HCT116 (cell line): Measurements from ENCODE around the gene ADAR. TPM values are rescaled to one million over a fixed set of nuclear protein-coding genes. Genes with fewer than 3 reads are reported as not detected.

Experiments used
- ATAC-seq: fragments of 200-7000 bp; cut with Tn5 transposase; 2 replicates; pipeline ENCODE4 v1.9.1; 2020; ENCODE audit warnings: mild to moderate bottlenecking, moderate library complexity
- BruUV-seq: library from RNA; stranded (reverse); fragments of 400-500 nt; replicated peaks from 2 replicates; lab custom pipeline; 2021; lab: Mats Ljungman, UMichigan
- CTCF ChIA-PET: fragments of 300-600 bp; sonication (Branson Sonifier 250); formaldehyde crosslinking; loops from one replicate; lab custom pipeline; 2021; ENCODE audit warnings: antibody characterized with exemption; lab: Charles Lee
- POLR2A ChIA-PET: fragments of 300-600, 350-600 bp; sonication (Branson Sonifier 250); formaldehyde crosslinking; loops from one replicate; lab custom pipeline; 2021; ENCODE audit warnings: antibody characterized with exemption; lab: Charles Lee
- RAD21 ChIA-PET, 2 experiments: fragments of 300-600 bp; sonication (Branson Sonifier 250); formaldehyde crosslinking; loops; one replicate each; lab custom pipeline; 2023; ENCODE audit warnings: low total read pairs in 2 of 2; ENCODE audit not compliant: uncharacterized antibody in 2 of 2, unreplicated experiment in 2 of 2, low non-redundant PET in 1 of 2; lab: Charles Lee
- DNase-seq: peaks from one replicate; pipeline ENCODE4 v3.0.0-alpha.2; 2010; ENCODE audit warnings: low read depth, low spot score
- H2AFZ ChIP-seq: fragments of 200-600 bp; shearing (Covaris generic), sonication (generic); 2 replicates; pipeline ENCODE4 v1.6.1; 2017; ENCODE audit warnings: low read depth, mixed run types, mixed read lengths, antibody characterized with exemption, low read length; ENCODE audit not compliant: poor library complexity, severe bottlenecking
- H3K27ac ChIP-seq: 2 replicates; pipeline ENCODE4 v1.5.1; 2012; ENCODE audit warnings: low read depth, low read length
- H3K27me3 ChIP-seq: fragments of 200-600 bp; sonication (generic); 2 replicates; pipeline ENCODE4 v1.6.1; 2016; ENCODE audit warnings: mixed run types, low read length, mixed read lengths; ENCODE audit not compliant: insufficient read depth
- H3K36me3 ChIP-seq, 2 experiments: fragments of 200-500 bp in 1 of 2; fragments of 200-600 bp in 1 of 2; sonication (Bioruptor generic) in 1 of 2; sonication (generic) in 1 of 2; 2 replicates each; pipeline versions ENCODE4 v1.5.1 to v1.6.1; 2014 to 2016; ENCODE audit warnings: low read length in 2 of 2, inconsistent platforms in 1 of 2, mixed read lengths in 1 of 2, mixed run types in 1 of 2; ENCODE audit not compliant: insufficient read depth in 2 of 2, control insufficient read depth in 1 of 2
- H3K4me1 ChIP-seq, 2 experiments: fragments of 200-600 bp in 1 of 2; sonication (generic) in 1 of 2; 2 replicates each; pipeline versions ENCODE4 v1.5.1 to v1.6.1; 2012 to 2017; ENCODE audit warnings: low read length in 2 of 2, inconsistent platforms in 1 of 2, mild to moderate bottlenecking in 1 of 2, mixed read lengths in 1 of 2, mixed run types in 1 of 2, moderate library complexity in 1 of 2; ENCODE audit not compliant: insufficient read depth in 2 of 2, control insufficient read depth in 1 of 2
- H3K4me2 ChIP-seq: fragments of 200-600 bp; sonication (generic); 2 replicates; pipeline ENCODE4 v1.6.1; 2017; ENCODE audit warnings: mixed run types, low read length, mixed read lengths
- H3K4me3 ChIP-seq, 2 experiments: fragments of 200-600 bp in 1 of 2; sonication (generic) in 1 of 2; replicated peaks in 1 of 2; 2 replicates each; pipeline ENCODE4 v1.5.1; 2011 to 2016; ENCODE audit warnings: low read length in 2 of 2, control low read depth in 1 of 2, low read depth in 1 of 2, mild to moderate bottlenecking in 1 of 2, mixed read lengths in 1 of 2, mixed run types in 1 of 2
- H3K79me2 ChIP-seq: fragments of 200-600 bp; sonication (generic); 2 replicates; pipeline ENCODE4 v1.6.1; 2017; ENCODE audit warnings: mild to moderate bottlenecking, mixed run types, low read length, moderate library complexity, mixed read lengths; ENCODE audit not compliant: insufficient read depth
- H3K9ac ChIP-seq: fragments of 200-600 bp; sonication (generic); 2 replicates; pipeline ENCODE4 v1.6.1; 2016; ENCODE audit warnings: low read length, mixed read lengths
- H3K9me2 ChIP-seq: fragments of 200-600 bp; sonication (generic), shearing (Covaris generic); 2 replicates; pipeline ENCODE4 v1.6.1; 2017; ENCODE audit warnings: mixed run types, mild to moderate bottlenecking, moderate library complexity; ENCODE audit not compliant: insufficient read depth
- H3K9me3 ChIP-seq, 2 experiments: fragments of 200-500 bp in 1 of 2; fragments of 200-600 bp in 1 of 2; sonication (Bioruptor generic) in 1 of 2; sonication (generic) in 1 of 2; 2 replicates each; pipeline ENCODE4 v1.6.1; 2014 to 2017; ENCODE audit warnings: low read length in 2 of 2, mixed read lengths in 2 of 2, inconsistent platforms in 1 of 2, low read depth in 1 of 2, mild to moderate bottlenecking in 1 of 2, mixed run types in 1 of 2, moderate library complexity in 1 of 2; ENCODE audit not compliant: control insufficient read depth in 1 of 2, insufficient read depth in 1 of 2
- H4K20me1 ChIP-seq: fragments of 200-600 bp; sonication (generic), shearing (Covaris generic); 2 replicates; pipeline ENCODE4 v1.6.1; 2017; ENCODE audit warnings: mixed run types, mild to moderate bottlenecking, moderate library complexity; ENCODE audit not compliant: insufficient read depth
- CBX3 ChIP-seq: IDR thresholded peaks from 2 replicates; pipeline ENCODE4 v1.6.1; 2012; ENCODE audit warnings: low read depth
- CEBPB ChIP-seq: IDR thresholded peaks from 2 replicates; pipeline ENCODE4 v1.6.1; 2012; ENCODE audit warnings: low read depth
- EGR1 ChIP-seq: IDR thresholded peaks from 2 replicates; pipeline ENCODE4 v1.6.1; 2012; ENCODE audit warnings: low read depth
- EZH2 ChIP-seq: fragments of 200-600 bp; sonication (generic); IDR thresholded peaks from 2 replicates; pipeline ENCODE4 v1.6.1; 2017; ENCODE audit warnings: antibody characterized with exemption, mixed run types
- JUND ChIP-seq: IDR thresholded peaks from 2 replicates; pipeline ENCODE4 v1.6.1; 2012
- POLR2A ChIP-seq: IDR thresholded peaks from 2 replicates; pipeline ENCODE4 v1.7.0; 2011; ENCODE audit warnings: borderline replicate concordance; ENCODE audit not compliant: insufficient read depth, insufficient read length; ENCODE audit errors: extremely low read depth
- SIN3A ChIP-seq: IDR thresholded peaks from 2 replicates; pipeline ENCODE4 v1.6.1; 2012; ENCODE audit warnings: low read depth
- TCF7L2 ChIP-seq: IDR thresholded peaks from 2 replicates; pipeline ENCODE4 v1.7.0; 2011; ENCODE audit warnings: borderline replicate concordance, inconsistent platforms; ENCODE audit not compliant: insufficient read depth, insufficient read length; ENCODE audit errors: extremely low read depth
- ZFX ChIP-seq: fragments of 450-650 bp; IDR thresholded peaks from 2 replicates; pipeline ENCODE4 v1.6.1; 2017
- ZNF274 ChIP-seq: fragments of 200-500 bp; sonication (Bioruptor generic); IDR thresholded peaks from 2 replicates; pipeline ENCODE4 v1.6.1; 2014; ENCODE audit warnings: mild to moderate bottlenecking, low read depth, low read length, inconsistent platforms
- intact Hi-C: fragments of 100-400 bp; cut with micrococcal nuclease; formaldehyde crosslinking; loops from 2 replicates; pipeline ENCODE4 v1.10.0; 2022
- total RNA-seq: library from RNA; stranded (reverse); gene quantifications from one replicate; pipeline ENCODE4 v1.2.1, GENCODE V29; 2021; ENCODE audit not compliant: unreplicated experiment
- TF ChIP-seq, protein P1 (sequence below): IDR thresholded peaks from 2 replicates; pipeline ENCODE4 v1.6.1; 2012; ENCODE audit warnings: low read depth
- TF ChIP-seq, protein P2 (sequence below): IDR thresholded peaks from 2 replicates; pipeline ENCODE4 v1.6.1; 2012
- TF ChIP-seq, protein P3 (sequence below): IDR thresholded peaks from 2 replicates; pipeline ENCODE4 v1.6.1; 2012
- TF ChIP-seq, protein P4 (sequence below), 3 experiments: fragments of 200-600 bp in 1 of 3; sonication (generic) in 1 of 3; IDR thresholded peaks in 2 of 3; conservative IDR thresholded peaks in 1 of 3; 2 replicates each; pipeline ENCODE4 v1.5.1; 2012 to 2017; ENCODE audit warnings: low read depth in 2 of 3, low read length in 2 of 3, antibody characterized with exemption in 1 of 3, borderline replicate concordance in 1 of 3, control low read depth in 1 of 3, mild to moderate bottlenecking in 1 of 3, mixed read lengths in 1 of 3, mixed run types in 1 of 3, moderate library complexity in 1 of 3; ENCODE audit not compliant: insufficient read depth in 1 of 3

The ADAR gene
- total RNA-seq, 1 experiment from 2014 or later, result 169 TPM

DNA sequence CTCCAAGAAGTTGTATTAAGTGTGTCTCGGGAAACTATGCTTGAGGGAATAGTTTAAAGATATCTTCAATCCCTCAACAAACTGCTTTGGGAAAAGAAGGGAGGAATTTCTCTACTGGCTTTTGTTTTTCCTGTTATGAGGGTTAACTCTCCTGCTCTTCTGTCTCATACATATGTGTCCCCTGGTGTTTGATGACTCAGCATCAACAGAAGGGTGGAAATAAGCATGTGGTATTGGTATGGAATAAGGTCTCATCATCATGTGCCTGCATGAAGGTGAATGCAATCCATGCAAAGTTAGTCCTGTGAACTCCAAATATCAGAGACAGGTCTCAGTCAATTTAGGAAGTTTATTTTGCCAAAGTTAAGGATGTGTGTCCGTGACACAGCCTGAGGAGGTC is 27.2 kb upstream of the ADAR start (continued):
- TF ChIP-seq, protein P1, sequence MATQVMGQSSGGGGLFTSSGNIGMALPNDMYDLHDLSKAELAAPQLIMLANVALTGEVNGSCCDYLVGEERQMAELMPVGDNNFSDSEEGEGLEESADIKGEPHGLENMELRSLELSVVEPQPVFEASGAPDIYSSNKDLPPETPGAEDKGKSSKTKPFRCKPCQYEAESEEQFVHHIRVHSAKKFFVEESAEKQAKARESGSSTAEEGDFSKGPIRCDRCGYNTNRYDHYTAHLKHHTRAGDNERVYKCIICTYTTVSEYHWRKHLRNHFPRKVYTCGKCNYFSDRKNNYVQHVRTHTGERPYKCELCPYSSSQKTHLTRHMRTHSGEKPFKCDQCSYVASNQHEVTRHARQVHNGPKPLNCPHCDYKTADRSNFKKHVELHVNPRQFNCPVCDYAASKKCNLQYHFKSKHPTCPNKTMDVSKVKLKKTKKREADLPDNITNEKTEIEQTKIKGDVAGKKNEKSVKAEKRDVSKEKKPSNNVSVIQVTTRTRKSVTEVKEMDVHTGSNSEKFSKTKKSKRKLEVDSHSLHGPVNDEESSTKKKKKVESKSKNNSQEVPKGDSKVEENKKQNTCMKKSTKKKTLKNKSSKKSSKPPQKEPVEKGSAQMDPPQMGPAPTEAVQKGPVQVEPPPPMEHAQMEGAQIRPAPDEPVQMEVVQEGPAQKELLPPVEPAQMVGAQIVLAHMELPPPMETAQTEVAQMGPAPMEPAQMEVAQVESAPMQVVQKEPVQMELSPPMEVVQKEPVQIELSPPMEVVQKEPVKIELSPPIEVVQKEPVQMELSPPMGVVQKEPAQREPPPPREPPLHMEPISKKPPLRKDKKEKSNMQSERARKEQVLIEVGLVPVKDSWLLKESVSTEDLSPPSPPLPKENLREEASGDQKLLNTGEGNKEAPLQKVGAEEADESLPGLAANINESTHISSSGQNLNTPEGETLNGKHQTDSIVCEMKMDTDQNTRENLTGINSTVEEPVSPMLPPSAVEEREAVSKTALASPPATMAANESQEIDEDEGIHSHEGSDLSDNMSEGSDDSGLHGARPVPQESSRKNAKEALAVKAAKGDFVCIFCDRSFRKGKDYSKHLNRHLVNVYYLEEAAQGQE, result no peak
- TF ChIP-seq, all 23 proteins: peak for 0

DNA sequence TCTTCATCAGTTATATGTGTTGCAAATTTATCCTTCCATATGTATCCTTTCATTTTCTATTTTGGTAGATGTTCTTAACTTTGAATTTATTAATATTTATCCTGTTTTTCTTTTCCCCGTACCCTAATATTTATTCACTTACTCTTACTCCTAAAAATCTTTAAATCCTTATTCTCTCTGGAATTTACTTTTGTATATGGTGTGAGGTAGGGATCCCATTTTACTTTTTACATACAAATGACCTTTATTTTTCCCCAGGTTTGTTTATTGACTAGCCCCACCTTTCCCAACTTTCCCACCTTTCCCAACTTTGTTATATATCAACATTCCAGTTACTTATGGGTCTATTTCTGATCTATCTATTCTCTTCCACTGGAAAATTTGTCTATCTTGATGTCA is 21.7 kb upstream of the ADAR start:
- Histone ChIP-seq H3K4me3 (no peak overlapping the region), H3K4me2 (no peak overlapping the region), H3K36me3 (0 out of 4 replicates have a peak, but pooled peaks cover 0 to 4% of the 10 kb centered on the region in 2 experiments), H3K9ac (no peak overlapping the region), H3K9me2 (no peaks in the 10 kb centered on the region), H3K9me3 (no peaks in the 10 kb centered on the region), H3K27me3 (no peaks in the 10 kb centered on the region), H2AFZ (no peak overlapping the region), H3K27ac (no peak overlapping the region), H3K4me1 (peaks cover 4 to 17% of the 10 kb centered on the region in 2 experiments; a peak in 3 of 4 replicates), H3K79me2 (peaks cover 30% of the 10 kb centered on the region), H4K20me1 (no peaks in the 10 kb centered on the region)
- TF ChIP-seq SIN3A, result no peak
- no peak for TF ChIP-seq ZNF274
- TF ChIP-seq CBX3, result no peak
- TF ChIP-seq, protein P2, sequence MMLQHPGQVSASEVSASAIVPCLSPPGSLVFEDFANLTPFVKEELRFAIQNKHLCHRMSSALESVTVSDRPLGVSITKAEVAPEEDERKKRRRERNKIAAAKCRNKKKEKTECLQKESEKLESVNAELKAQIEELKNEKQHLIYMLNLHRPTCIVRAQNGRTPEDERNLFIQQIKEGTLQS, result no peak
- TF ChIP-seq, protein P3, sequence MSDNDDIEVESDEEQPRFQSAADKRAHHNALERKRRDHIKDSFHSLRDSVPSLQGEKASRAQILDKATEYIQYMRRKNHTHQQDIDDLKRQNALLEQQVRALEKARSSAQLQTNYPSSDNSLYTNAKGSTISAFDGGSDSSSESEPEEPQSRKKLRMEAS, result no peak
- TF ChIP-seq POLR2A, result no peak
- no peak for TF ChIP-seq ZFX
- no peak for TF ChIP-seq EGR1
- TF ChIP-seq TCF7L2, result no peak
- no peak for TF ChIP-seq CEBPB
- TF ChIP-seq JUND, result no peak
- TF ChIP-seq EZH2, result no peak
- TF ChIP-seq, protein P4, sequence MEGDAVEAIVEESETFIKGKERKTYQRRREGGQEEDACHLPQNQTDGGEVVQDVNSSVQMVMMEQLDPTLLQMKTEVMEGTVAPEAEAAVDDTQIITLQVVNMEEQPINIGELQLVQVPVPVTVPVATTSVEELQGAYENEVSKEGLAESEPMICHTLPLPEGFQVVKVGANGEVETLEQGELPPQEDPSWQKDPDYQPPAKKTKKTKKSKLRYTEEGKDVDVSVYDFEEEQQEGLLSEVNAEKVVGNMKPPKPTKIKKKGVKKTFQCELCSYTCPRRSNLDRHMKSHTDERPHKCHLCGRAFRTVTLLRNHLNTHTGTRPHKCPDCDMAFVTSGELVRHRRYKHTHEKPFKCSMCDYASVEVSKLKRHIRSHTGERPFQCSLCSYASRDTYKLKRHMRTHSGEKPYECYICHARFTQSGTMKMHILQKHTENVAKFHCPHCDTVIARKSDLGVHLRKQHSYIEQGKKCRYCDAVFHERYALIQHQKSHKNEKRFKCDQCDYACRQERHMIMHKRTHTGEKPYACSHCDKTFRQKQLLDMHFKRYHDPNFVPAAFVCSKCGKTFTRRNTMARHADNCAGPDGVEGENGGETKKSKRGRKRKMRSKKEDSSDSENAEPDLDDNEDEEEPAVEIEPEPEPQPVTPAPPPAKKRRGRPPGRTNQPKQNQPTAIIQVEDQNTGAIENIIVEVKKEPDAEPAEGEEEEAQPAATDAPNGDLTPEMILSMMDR (IDR thresholded peaks at IDR 0.05 in 2 of 3, conservative IDR thresholded peaks at IDR 0.05 in 1 of 3; ENCODE audit: borderline replicate concordance in 1 of 3, insufficient read depth in 1 of 3, low read depth in 2 of 3, low read length in 2 of 3), result no peak
- ATAC-seq (no peak), DNase-seq (no peak)
- RAD21 ChIA-PET, result no interaction called here
- no TSS peak for BruUV-seq
- CTCF ChIA-PET, result no interaction called here
- intact Hi-C loops, result no loop called here
- POLR2A ChIA-PET, result no interaction called here
